ENCODE results near the gene EPYC. TPM values are rescaled to one million over a fixed set of nuclear protein-coding genes. Genes with fewer than 3 reads are reported as not detected.

Gene EPYC
- total and polyA plus RNA-seq, 4 donors: not detected

GRCh38 chr12:90940872-90941499 lies 63.8 kb downstream of the EPYC start:
- H3K27ac ChIP-seq (ENCODE audit: low read depth in 1 of 2, low read length in 2 of 2): no peak overlapping the region
- H3K27me3 ChIP-seq (ENCODE audit: control insufficient read depth in 4 of 4, insufficient read depth in 4 of 4, low read length in 3 of 4): no peaks in the 10 kb centered on the region
- no peak overlapping the region for H3K9ac ChIP-seq (ENCODE audit: low read depth in 1 of 2, low read length in 2 of 2)
- WGBS: 38% methylated on average over 3 of the region's 3 CpGs
- H3K9me3 ChIP-seq (ENCODE audit: control insufficient read depth in 4 of 4, low read length in 3 of 4): no peaks in the 10 kb centered on the region
- no peak for DNase-seq (ENCODE audit: low spot score)
- no peak for TF ChIP-seq EGR1 (IDR thresholded peaks at IDR 0.05; ENCODE audit: low read depth in 2 of 2)
- TF ChIP-seq RAD21 (IDR thresholded peaks at IDR 0.05): peak; percentile 81
- no peak for TF ChIP-seq HNF4A (conservative IDR thresholded peaks at IDR 0.05)
- no peak for TF ChIP-seq FOXA1 (IDR thresholded peaks at IDR 0.05)
- TF ChIP-seq, protein P1, sequence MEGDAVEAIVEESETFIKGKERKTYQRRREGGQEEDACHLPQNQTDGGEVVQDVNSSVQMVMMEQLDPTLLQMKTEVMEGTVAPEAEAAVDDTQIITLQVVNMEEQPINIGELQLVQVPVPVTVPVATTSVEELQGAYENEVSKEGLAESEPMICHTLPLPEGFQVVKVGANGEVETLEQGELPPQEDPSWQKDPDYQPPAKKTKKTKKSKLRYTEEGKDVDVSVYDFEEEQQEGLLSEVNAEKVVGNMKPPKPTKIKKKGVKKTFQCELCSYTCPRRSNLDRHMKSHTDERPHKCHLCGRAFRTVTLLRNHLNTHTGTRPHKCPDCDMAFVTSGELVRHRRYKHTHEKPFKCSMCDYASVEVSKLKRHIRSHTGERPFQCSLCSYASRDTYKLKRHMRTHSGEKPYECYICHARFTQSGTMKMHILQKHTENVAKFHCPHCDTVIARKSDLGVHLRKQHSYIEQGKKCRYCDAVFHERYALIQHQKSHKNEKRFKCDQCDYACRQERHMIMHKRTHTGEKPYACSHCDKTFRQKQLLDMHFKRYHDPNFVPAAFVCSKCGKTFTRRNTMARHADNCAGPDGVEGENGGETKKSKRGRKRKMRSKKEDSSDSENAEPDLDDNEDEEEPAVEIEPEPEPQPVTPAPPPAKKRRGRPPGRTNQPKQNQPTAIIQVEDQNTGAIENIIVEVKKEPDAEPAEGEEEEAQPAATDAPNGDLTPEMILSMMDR (IDR thresholded peaks at IDR 0.05; ENCODE audit: low read depth, low read length, missing input control): peak; percentile 50
- H3K36me3 ChIP-seq (ENCODE audit: control insufficient read depth in 4 of 4, insufficient read depth in 3 of 4, low read depth in 1 of 4, low read length in 3 of 4): no peaks in the 10 kb centered on the region
- no peak overlapping the region for H3K4me3 ChIP-seq (ENCODE audit: low read depth in 1 of 3, low read length in 3 of 3)
- H3K4me1 ChIP-seq (ENCODE audit: control insufficient read depth in 4 of 4, insufficient read depth in 4 of 4, low read length in 3 of 4): peaks cover 0 to 8% (median 1%) of the 10 kb centered on the region in 4 donors

DNA sequence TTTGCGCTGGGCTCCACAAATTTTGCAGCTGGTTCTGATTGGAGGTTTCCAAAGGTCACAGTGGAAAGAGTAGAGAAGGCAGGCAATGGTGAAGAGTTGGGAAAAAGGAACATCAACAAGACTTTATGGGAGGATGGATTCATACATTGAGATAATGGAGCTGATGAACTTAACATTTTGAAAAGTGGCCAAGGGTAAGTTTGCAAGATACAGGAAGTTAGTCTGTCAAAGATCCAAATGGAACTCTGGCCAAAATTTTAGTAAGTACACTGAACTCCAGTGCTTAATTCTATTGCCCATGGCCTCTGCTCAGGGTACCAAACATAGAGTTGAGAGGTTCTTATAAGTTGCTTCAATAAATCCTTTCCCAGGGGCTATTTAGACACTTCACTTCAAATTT lies 65.4 kb downstream of the EPYC start:
- Histone ChIP-seq H3K4me1 (ENCODE audit: control insufficient read depth in 4 of 4, insufficient read depth in 4 of 4, low read length in 3 of 4) (peaks cover 0 to 8% (median 1%) of the 10 kb centered on the region in 4 donors), H3K9me3 (ENCODE audit: control insufficient read depth in 4 of 4, low read length in 3 of 4) (no peaks in the 10 kb centered on the region), H3K4me3 (ENCODE audit: low read depth in 1 of 3, low read length in 3 of 3) (no peak overlapping the region), H3K36me3 (ENCODE audit: control insufficient read depth in 4 of 4, insufficient read depth in 3 of 4, low read depth in 1 of 4, low read length in 3 of 4) (no peaks in the 10 kb centered on the region), H3K9ac (ENCODE audit: low read depth in 1 of 2, low read length in 2 of 2) (no peak overlapping the region), H3K27me3 (ENCODE audit: control insufficient read depth in 4 of 4, insufficient read depth in 4 of 4, low read length in 3 of 4) (no peaks in the 10 kb centered on the region), H3K27ac (ENCODE audit: low read depth in 1 of 2, low read length in 2 of 2) (no peak overlapping the region)
- DNase-seq (ENCODE audit: low spot score): no peak
- TF ChIP-seq REST (IDR thresholded peaks at IDR 0.05) (no peak), NR2F2 (IDR thresholded peaks at IDR 0.05) (peak; percentile 59)
- WGBS: 87% methylated on average over 1 of the region's 1 CpG

- Histone ChIP-seq H3K36me3 (ENCODE audit: control insufficient read depth in 4 of 4, insufficient read depth in 3 of 4, low read depth in 1 of 4, low read length in 3 of 4) (no peaks in the 10 kb centered on the region), H3K27ac (ENCODE audit: low read depth in 1 of 2, low read length in 2 of 2) (no peak overlapping the region), H3K27me3 (ENCODE audit: control insufficient read depth in 4 of 4, insufficient read depth in 4 of 4, low read length in 3 of 4) (no peaks in the 10 kb centered on the region), H3K4me3 (ENCODE audit: low read depth in 1 of 3, low read length in 3 of 3) (no peak overlapping the region), H3K4me1 (ENCODE audit: control insufficient read depth in 4 of 4, insufficient read depth in 4 of 4, low read length in 3 of 4) (peaks cover 0 to 8% (median 1%) of the 10 kb centered on the region in 4 donors), H3K9ac (ENCODE audit: low read depth in 1 of 2, low read length in 2 of 2) (no peak overlapping the region), H3K9me3 (ENCODE audit: control insufficient read depth in 4 of 4, low read length in 3 of 4) (no peaks in the 10 kb centered on the region)
- no peak for DNase-seq (ENCODE audit: low spot score)
- 71% methylated on average over 6 of the region's 6 CpGs for WGBS
- TF ChIP-seq JUND (IDR thresholded peaks at IDR 0.05): no peak
- no peak for TF ChIP-seq RXRA (IDR thresholded peaks at IDR 0.05)
- TF ChIP-seq, protein P2, sequence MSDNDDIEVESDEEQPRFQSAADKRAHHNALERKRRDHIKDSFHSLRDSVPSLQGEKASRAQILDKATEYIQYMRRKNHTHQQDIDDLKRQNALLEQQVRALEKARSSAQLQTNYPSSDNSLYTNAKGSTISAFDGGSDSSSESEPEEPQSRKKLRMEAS (IDR thresholded peaks at IDR 0.05): no peak
- no peak for TF ChIP-seq RAD21 (IDR thresholded peaks at IDR 0.05)
- no peak for TF ChIP-seq SP1 (IDR thresholded peaks at IDR 0.05)
- TF ChIP-seq FOXA2 (IDR thresholded peaks at IDR 0.05): no peak
Measured at GRCh38 chr12:90938451-90938850, 66.3 kb downstream of the EPYC start.

Data from liver (tissue), 9 donors.